H9 (cell line): ENCODE data around the gene SALL3. TPM values are rescaled to one million over a fixed set of nuclear protein-coding genes. Genes with fewer than 3 reads are reported as not detected.

Source experiments
- DNase-seq: peaks from one replicate; pipeline ENCODE4 v3.0.0-alpha.2; 2017
- H2AFZ ChIP-seq: one replicate; pipeline ENCODE4 v1.6.1; 2013; ENCODE audit warnings: mild to moderate bottlenecking, low read length, control low read depth, moderate library complexity
- H2AK5ac ChIP-seq: 2 replicates; pipeline ENCODE4 v1.6.1; 2013; ENCODE audit warnings: low read length, control low read depth, mixed read lengths; ENCODE audit not compliant: insufficient read length
- H2BK120ac ChIP-seq: one replicate; pipeline ENCODE4 v1.6.1; 2013; ENCODE audit warnings: low read depth, mild to moderate bottlenecking, low read length, control low read depth, inconsistent platforms; ENCODE audit not compliant: poor library complexity, severe bottlenecking
- H2BK12ac ChIP-seq: 2 replicates; pipeline ENCODE4 v1.6.1; 2013; ENCODE audit warnings: low read length, control low read depth, mixed read lengths, low read depth; ENCODE audit not compliant: insufficient read length
- H2BK15ac ChIP-seq: 2 replicates; pipeline ENCODE4 v1.6.1; 2013; ENCODE audit warnings: low read depth, low read length, control low read depth
- H2BK20ac ChIP-seq: one replicate; pipeline ENCODE4 v1.6.1; 2013; ENCODE audit warnings: low read depth, mild to moderate bottlenecking, low read length, control low read depth, inconsistent platforms; ENCODE audit not compliant: poor library complexity, severe bottlenecking
- H2BK5ac ChIP-seq: 2 replicates; pipeline ENCODE4 v1.6.1; 2013; ENCODE audit warnings: low read length, control low read depth, mixed read lengths; ENCODE audit not compliant: insufficient read length
- H3K14ac ChIP-seq: 2 replicates; pipeline ENCODE4 v1.6.1; 2013; ENCODE audit warnings: low read length, control low read depth; ENCODE audit not compliant: insufficient read depth
- H3K18ac ChIP-seq: 2 replicates; pipeline ENCODE4 v1.6.1; 2013; ENCODE audit warnings: low read depth, mild to moderate bottlenecking, mixed read lengths, low read length, control low read depth; ENCODE audit not compliant: insufficient read length
- H3K23ac ChIP-seq: 2 replicates; pipeline ENCODE4 v1.6.1; 2013; ENCODE audit warnings: low read length, control low read depth, mixed read lengths, low read depth; ENCODE audit not compliant: insufficient read length
- H3K23me2 ChIP-seq: 2 replicates; pipeline ENCODE4 v1.6.1; 2013; ENCODE audit warnings: low read depth, mild to moderate bottlenecking, mixed read lengths, low read length, control low read depth; ENCODE audit not compliant: insufficient read length, poor library complexity, severe bottlenecking
- H3K27ac ChIP-seq: 2 replicates; pipeline ENCODE4 v1.5.1; 2013; ENCODE audit warnings: low read length, control low read depth, mixed read lengths, low read depth; ENCODE audit not compliant: insufficient read length
- H3K27me3 ChIP-seq: 2 replicates; pipeline ENCODE4 v1.6.1; 2013; ENCODE audit warnings: low read length, control low read depth, inconsistent platforms; ENCODE audit not compliant: insufficient read depth
- H3K4ac ChIP-seq: 2 replicates; pipeline ENCODE4 v1.6.1; 2013; ENCODE audit warnings: low read depth, mild to moderate bottlenecking, control low read depth, inconsistent platforms, low read length, moderate library complexity
- H3K4me1 ChIP-seq: 2 replicates; pipeline ENCODE4 v1.6.1; 2013; ENCODE audit warnings: low read length, control low read depth, inconsistent platforms; ENCODE audit not compliant: insufficient read depth
- H3K4me2 ChIP-seq: 2 replicates; pipeline ENCODE4 v1.6.1; 2013; ENCODE audit warnings: low read length, control low read depth, mixed read lengths; ENCODE audit not compliant: insufficient read length, insufficient read depth
- H3K56ac ChIP-seq: 2 replicates; pipeline ENCODE4 v1.6.1; 2013; ENCODE audit warnings: low read depth, mild to moderate bottlenecking, mixed read lengths, low read length, control low read depth; ENCODE audit not compliant: insufficient read length
- H3K79me1 ChIP-seq: 2 replicates; pipeline ENCODE4 v1.6.1; 2013; ENCODE audit warnings: low read depth, mild to moderate bottlenecking, moderate library complexity, low read length, control low read depth, inconsistent platforms; ENCODE audit not compliant: insufficient read depth, poor library complexity, severe bottlenecking
- H3K79me2 ChIP-seq: 2 replicates; pipeline ENCODE4 v1.6.1; 2013; ENCODE audit warnings: low read length, control low read depth, inconsistent platforms; ENCODE audit not compliant: insufficient read depth
- H3K9ac ChIP-seq: 2 replicates; pipeline ENCODE4 v1.6.1; 2013; ENCODE audit warnings: low read length, control low read depth, mixed read lengths; ENCODE audit not compliant: insufficient read length; ENCODE audit errors: extremely low read depth
- H3K9me3 ChIP-seq: one replicate; pipeline ENCODE4 v1.6.1; 2013; ENCODE audit warnings: low read depth, low read length, inconsistent platforms; ENCODE audit not compliant: control insufficient read depth
- H3T11ph ChIP-seq: one replicate; pipeline ENCODE4 v1.6.1; 2013; ENCODE audit warnings: mild to moderate bottlenecking, low read length, control low read depth, inconsistent platforms
- H4K20me1 ChIP-seq: one replicate; pipeline ENCODE4 v1.6.1; 2013; ENCODE audit not compliant: control insufficient read depth, insufficient read length, insufficient read depth
- H4K5ac ChIP-seq: 2 replicates; pipeline ENCODE4 v1.6.1; 2013; ENCODE audit warnings: low read depth, mild to moderate bottlenecking, mixed read lengths, low read length, control low read depth; ENCODE audit not compliant: insufficient read length
- H4K8ac ChIP-seq: replicated peaks from 2 replicates; pipeline ENCODE4 v1.6.1; 2013; ENCODE audit warnings: low read length, control low read depth, mixed read lengths, low read depth; ENCODE audit not compliant: insufficient read length
- H4K91ac ChIP-seq: 2 replicates; pipeline ENCODE4 v1.6.1; 2013; ENCODE audit warnings: low read depth, mild to moderate bottlenecking, moderate library complexity, mixed read lengths, low read length, control low read depth; ENCODE audit not compliant: insufficient read length
- H3K27ac Mint-ChIP-seq, 3 experiments: 2 replicates in 2 of 3; 3 replicates in 1 of 3; pipeline ENCODE4 v1.8.0; 2020 to 2021; ENCODE audit warnings: mixed read lengths in 3 of 3, mild to moderate bottlenecking in 1 of 3, moderate library complexity in 1 of 3
- H3K27me3 Mint-ChIP-seq: 2 replicates; pipeline ENCODE4 v1.8.0; 2021; ENCODE audit warnings: low read depth, mild to moderate bottlenecking, moderate library complexity, mixed read lengths
- H3K36me3 Mint-ChIP-seq, 3 experiments: 2 replicates in 2 of 3; 3 replicates in 1 of 3; pipeline ENCODE4 v1.8.0; 2020 to 2021; ENCODE audit warnings: low read depth in 3 of 3, mixed read lengths in 3 of 3; ENCODE audit not compliant: insufficient read depth in 1 of 3
- H3K4me1 Mint-ChIP-seq, 2 experiments: 2 replicates each; pipeline ENCODE4 v1.8.0; 2020; ENCODE audit warnings: mixed read lengths in 2 of 2
- H3K4me3 Mint-ChIP-seq, 2 experiments: 2 replicates in 1 of 2; 3 replicates in 1 of 2; pipeline ENCODE4 v1.8.0; 2020 to 2021; ENCODE audit warnings: mild to moderate bottlenecking in 2 of 2, mixed read lengths in 2 of 2, moderate library complexity in 1 of 2
- H3K9me3 Mint-ChIP-seq, 2 experiments: 2 replicates in 1 of 2; 3 replicates in 1 of 2; pipeline ENCODE4 v1.8.0; 2020; ENCODE audit warnings: mild to moderate bottlenecking in 2 of 2, mixed read lengths in 2 of 2, moderate library complexity in 1 of 2
- CTCF ChIP-seq: fragments of 200-600 bp; sonication (generic); conservative IDR thresholded peaks from 3 replicates; pipeline ENCODE4 v1.8.0; 2021; ENCODE audit warnings: antibody characterized with exemption, mild to moderate bottlenecking
- WGBS: extraction: QIAGEN DNeasy Blood & Tissue Kit; methylation state at CpG from one replicate; pipeline ENCODE4 v1.1.7; 2013; ENCODE audit warnings: missing lambda C conversion rate, low lambda C conversion rate, mixed read lengths; ENCODE audit not compliant: insufficient read length; ENCODE audit errors: extremely low coverage; 5-methylcytosine and 5-hydroxymethylcytosine counted together
- total RNA-seq: library from RNA; stranded (reverse); gene quantifications from 2 replicates; pipeline ENCODE4 v1.2.1, GENCODE V29; 2021

The SALL3 gene
- total RNA-seq, 1 experiment from 2014 or later = 52.4 TPM

- Histone ChIP-seq H3K4ac (no peak overlapping the region), H2BK20ac (no peak overlapping the region), H3K4me1 (peaks cover 9% of the 10 kb centered on the region; the same call in 1 of the 2 replicates), H2BK15ac (no peak overlapping the region), H2AK5ac (no peak overlapping the region), H3K27ac (no peak overlapping the region), H4K8ac (no peak overlapping the region), H3K79me2 (peaks cover 14% of the 10 kb centered on the region; the same call in 1 of the 2 replicates), H2AFZ (no peak overlapping the region), H3K4me2 (no peak overlapping the region), H4K5ac (no peak overlapping the region), H2BK5ac (no peak overlapping the region), H3K23me2 (no peaks in the 10 kb centered on the region), H3K9ac (no peak overlapping the region), H3T11ph (no peak overlapping the region), H3K27me3 (no peaks in the 10 kb centered on the region), H2BK12ac (no peak overlapping the region), H3K23ac (no peak overlapping the region), H4K91ac (no peak overlapping the region), H3K9me3 (no peaks in the 10 kb centered on the region), H2BK120ac (no peak overlapping the region), H3K79me1 (no peaks in the 10 kb centered on the region), H3K56ac (no peak overlapping the region), H3K14ac (no peak overlapping the region), H3K18ac (no peak overlapping the region), H4K20me1 (no peaks in the 10 kb centered on the region)
- Mint-ChIP-seq H3K9me3 (no peaks in the 10 kb centered on the region), H3K4me3 (no peak overlapping the region), H3K27me3 (no peaks in the 10 kb centered on the region), H3K36me3 (peaks cover 27 to 36% (median 33%) of the 10 kb centered on the region in 3 experiments), H3K27ac (peak overlapping the region in 2 of 3 experiments; percentile 52 to 94; a peak in 5 of 7 replicates), H3K4me1 (peaks cover 46 to 47% of the 10 kb centered on the region in 2 experiments)
- DNase-seq = no peak
- WGBS = no CpG with 5 or more reads among the region's 13 CpGs
- no peak for TF ChIP-seq CTCF
These were observed 11.8 kb downstream of the SALL3 start for GRCh38 chr18:78991446-78991845.
